Heart left ventricle (tissue), 16 donors: Measurements from ENCODE around the gene VILL. TPM values are rescaled to one million over a fixed set of nuclear protein-coding genes. Genes with fewer than 3 reads are reported as not detected.

ENCODE experiments used
- ATAC-seq, 4 donors: fragments of 200-7000 bp; cut with Tn5 transposase; one replicate each; pipeline ENCODE4 v1.9.1; 2020 to 2022; ENCODE audit warnings: moderate library complexity in 4 of 4, mild to moderate bottlenecking in 3 of 4, moderate number of reproducible peaks in 1 of 4
- DNase-seq, 5 donors: peaks; one replicate each; pipeline ENCODE4 v3.0.0-alpha.2; 2020
- H3K27ac ChIP-seq, 12 donors: fragments of 200-600 bp; sonication (generic) in 4 of 12; one replicate each; pipeline versions ENCODE4 v1.5.0 to v1.8.0; 2016 to 2022; ENCODE audit warnings: mild to moderate bottlenecking in 2 of 12
- H3K27me3 ChIP-seq, 9 donors: fragments of 200-600 bp; sonication (generic) in 2 of 9; one replicate each; pipeline versions ENCODE4 v1.5.1 to v1.8.0; 2016 to 2022; ENCODE audit warnings: mild to moderate bottlenecking in 3 of 9
- H3K36me3 ChIP-seq, 9 donors: fragments of 200-600 bp; sonication (generic) in 2 of 9; one replicate each; pipeline versions ENCODE4 v1.5.0 to v1.8.0; 2018 to 2022; ENCODE audit warnings: mild to moderate bottlenecking in 2 of 9
- H3K4me1 ChIP-seq, 12 donors: fragments of 200-600 bp; sonication (generic) in 4 of 12; one replicate each; pipeline versions ENCODE4 v1.5.0 to v1.8.0; 2016 to 2022; ENCODE audit warnings: mild to moderate bottlenecking in 3 of 12
- H3K4me3 ChIP-seq, 12 donors: fragments of 200-600 bp; sonication (generic) in 4 of 12; one replicate each; pipeline versions ENCODE4 v1.5.0 to v1.8.0; 2017 to 2022; ENCODE audit warnings: mild to moderate bottlenecking in 9 of 12, moderate library complexity in 4 of 12
- H3K9me3 ChIP-seq, 12 donors: fragments of 200-600 bp; sonication (generic) in 4 of 12; one replicate each; pipeline versions ENCODE4 v1.5.0 to v1.8.0; 2016 to 2022; ENCODE audit warnings: mild to moderate bottlenecking in 1 of 12
- POLR2A ChIP-seq, 2 donors: fragments of 450-650 bp; IDR thresholded peaks; one replicate each; pipeline ENCODE4 v1.6.1; 2017; ENCODE audit warnings: antibody characterized with exemption in 2 of 2, mild to moderate bottlenecking in 2 of 2, moderate library complexity in 2 of 2
- WGBS, 4 donors: extraction: QIAGEN DNeasy Blood & Tissue Kit in 2 of 4; methylation state at CpG; one replicate each; pipeline versions ENCODE4 v1.1.5 to v1.1.7; 2013 to 2018; 5-methylcytosine and 5-hydroxymethylcytosine counted together
- intact Hi-C, 10 donors: fragments of 100-400 bp; cut with DNase I; formaldehyde crosslinking; loops; one replicate each; pipeline versions ENCODE4 v1.11.1 to v1.14.2; 2022
- polyA plus RNA-seq, 2 donors: library from polyadenylated mRNA; stranded (reverse); fragments of 200-250 nt; gene quantifications; one replicate each; pipeline ENCODE4 v1.2.3, GENCODE V29; 2013
- total RNA-seq, 9 donors: library from RNA; depleted of rRNA in 2 of 9; stranded (reverse); fragments of >200 nt in 2 of 9; fragmentation: NEBNext Ultra II Directional in 3 of 9; extraction: Animal tissue kit (Norgen Biotek cat#: 25700) in 3 of 9; gene quantifications; one replicate each; pipeline versions ENCODE4 v1.1.0 to v1.2.4, GENCODE V29; 2016 to 2023
- TF ChIP-seq, protein P1 (sequence below), 12 donors: fragments of 200-600 bp; sonication (generic) in 4 of 12; IDR thresholded peaks; one replicate each; pipeline versions ENCODE4 v1.5.0 to v1.8.0; 2018 to 2022; ENCODE audit warnings: antibody characterized with exemption in 12 of 12, mild to moderate bottlenecking in 5 of 12
- donor health status: ischemic (EF 13 %, LVEDD 7.1; RV severe dilation, severe dysfunction).
- donor health status: healthy with polysubstance abuse.
- donor health status: DM: no; HTN: yes; CAD: no.
- donor health status: DM: no; HTN: no; CAD: no.
- donor health status: ischemic (EF 25% LVEDD 6.9; RV normal size, moderate dysfunction).
- donor health status: ischemic (EF 25% LVEDD 5.7; RV mildly dilated, moderate dysfunction).
- donor health status: healthy.
- donor health status: DM: yes; HTN: yes; CAD: no.
- donor health status: ischemic (EF 35%, LVEDD 5.7; RV mildly dilated, moderate dysfunction).
- donor health status: nonischemic (EF 11% LVEDD 7.7; RV severe dilation, severe dysfunction).
- donor health status: DM: yes; HTN: yes; CAD: no.
- donor health status: PGD.
- donor health status: ischemic (EF 29% LVEDD 5.4; RV normal size, mild dysfunction).
- donor health status: nonischemic (EF 23%, LVEDD 6.1; RV moderate dilation, normal function).

VILL gene
- total and polyA plus RNA-seq, 11 donors = 1.1 to 6.3 (median 2.7) TPM

GRCh38 chr3:37943631-37944314 is 46.8 kb upstream of the VILL start:
- TF ChIP-seq, protein P1, sequence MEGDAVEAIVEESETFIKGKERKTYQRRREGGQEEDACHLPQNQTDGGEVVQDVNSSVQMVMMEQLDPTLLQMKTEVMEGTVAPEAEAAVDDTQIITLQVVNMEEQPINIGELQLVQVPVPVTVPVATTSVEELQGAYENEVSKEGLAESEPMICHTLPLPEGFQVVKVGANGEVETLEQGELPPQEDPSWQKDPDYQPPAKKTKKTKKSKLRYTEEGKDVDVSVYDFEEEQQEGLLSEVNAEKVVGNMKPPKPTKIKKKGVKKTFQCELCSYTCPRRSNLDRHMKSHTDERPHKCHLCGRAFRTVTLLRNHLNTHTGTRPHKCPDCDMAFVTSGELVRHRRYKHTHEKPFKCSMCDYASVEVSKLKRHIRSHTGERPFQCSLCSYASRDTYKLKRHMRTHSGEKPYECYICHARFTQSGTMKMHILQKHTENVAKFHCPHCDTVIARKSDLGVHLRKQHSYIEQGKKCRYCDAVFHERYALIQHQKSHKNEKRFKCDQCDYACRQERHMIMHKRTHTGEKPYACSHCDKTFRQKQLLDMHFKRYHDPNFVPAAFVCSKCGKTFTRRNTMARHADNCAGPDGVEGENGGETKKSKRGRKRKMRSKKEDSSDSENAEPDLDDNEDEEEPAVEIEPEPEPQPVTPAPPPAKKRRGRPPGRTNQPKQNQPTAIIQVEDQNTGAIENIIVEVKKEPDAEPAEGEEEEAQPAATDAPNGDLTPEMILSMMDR (IDR thresholded peaks at IDR 0.05) = no peak
- no peak for TF ChIP-seq POLR2A (IDR thresholded peaks at IDR 0.05)
- H3K9me3 ChIP-seq = no peaks in the 10 kb centered on the region
- no peak for DNase-seq
- H3K27ac ChIP-seq = peak overlapping the region in 7 of 12 donors; percentile 41 to 82 (median 66)
- ATAC-seq = no peak
- H3K27me3 ChIP-seq = no peaks in the 10 kb centered on the region
- peaks cover 0 to 17% (median 0%) of the 10 kb centered on the region in 9 donors for H3K36me3 ChIP-seq
- 82 to 89% (median 87%) methylated on average over 8 of the region's 8 CpGs for WGBS, 4 donors
- H3K4me3 ChIP-seq = no peak overlapping the region
- H3K4me1 ChIP-seq = peaks cover 12 to 83% (median 59%) of the 10 kb centered on the region in 12 donors
- intact Hi-C loops = no loop called here

GRCh38 chr3:37944391-37944842 is 46.2 kb upstream of the VILL start:
- intact Hi-C loops = no loop called here
- TF ChIP-seq, protein P1 (IDR thresholded peaks at IDR 0.05) = no peak
- TF ChIP-seq POLR2A (IDR thresholded peaks at IDR 0.05) = no peak
- WGBS, 4 donors = 27 to 34% (median 29%) methylated on average over 2 of the region's 2 CpGs
- Histone ChIP-seq H3K4me1 (peaks cover 12 to 78% (median 59%) of the 10 kb centered on the region in 12 donors), H3K36me3 (peaks cover 0 to 17% (median 0%) of the 10 kb centered on the region in 9 donors), H3K27ac (peak overlapping the region in 11 of 12 donors; percentile 33 to 82 (median 61)), H3K4me3 (peak overlapping the region in 2 of 12 donors; percentile 14 to 29), H3K9me3 (no peaks in the 10 kb centered on the region), H3K27me3 (no peaks in the 10 kb centered on the region)
- DNase-seq (no peak), ATAC-seq (peak in 3 of 4 donors; percentile 21 to 52 (median 34))

- intact Hi-C loops = no loop called here
- Histone ChIP-seq H3K27ac (peak overlapping the region in 11 of 12 donors; percentile 33 to 82 (median 61)), H3K4me1 (peaks cover 12 to 80% (median 58%) of the 10 kb centered on the region in 12 donors), H3K4me3 (peak overlapping the region in 1 of 12 donors; percentile 29), H3K36me3 (peaks cover 0 to 22% (median 0%) of the 10 kb centered on the region in 9 donors), H3K9me3 (no peaks in the 10 kb centered on the region), H3K27me3 (no peaks in the 10 kb centered on the region)
- WGBS, 4 donors = 51 to 69% (median 58%) methylated on average over 6 of the region's 6 CpGs
- DNase-seq (no peak), ATAC-seq (no peak)
- no peak for TF ChIP-seq POLR2A (IDR thresholded peaks at IDR 0.05)
- TF ChIP-seq, protein P1 (IDR thresholded peaks at IDR 0.05) = no peak
Observed at GRCh38 chr3:37945156-37945806, 45.3 kb upstream of the VILL start.
